H1 (cell line): ENCODE measurements around the gene CEP128. TPM values are rescaled to one million over a fixed set of nuclear protein-coding genes. Genes with fewer than 3 reads are reported as not detected.

Experiments used
- CTCF ChIA-PET: fragments of 300-600 bp; sonication (Branson Sonifier 250); formaldehyde crosslinking; loops from one replicate; lab custom pipeline; 2021; ENCODE audit not compliant: partially characterized antibody; lab: Charles Lee
- POLR2A ChIA-PET: fragments of 300-600 bp; sonication (Branson Sonifier 250); formaldehyde crosslinking; loops from one replicate; lab custom pipeline; 2021; ENCODE audit warnings: inconsistent platforms; ENCODE audit not compliant: partially characterized antibody; lab: Charles Lee
- DNase-seq, 2 experiments: peaks; one replicate each; pipeline versions ENCODE4 v3.0.0 to v3.0.0-alpha.2; 2010 to 2022; ENCODE audit warnings: low spot score in 2 of 2, low read depth in 1 of 2, mixed read lengths in 1 of 2
- FAIRE-seq: peaks from 2 replicates; lab custom pipeline; 2011; peaks lifted over from hg19 to GRCh38; lab: Jason Lieb, UNC
- H2AFZ ChIP-seq: 2 replicates; pipeline ENCODE4 v1.8.1; 2012; ENCODE audit warnings: low read length, inconsistent platforms
- H2AK5ac ChIP-seq: 2 replicates; pipeline ENCODE4 v1.6.1; 2013; ENCODE audit warnings: low read depth, low read length
- H2BK120ac ChIP-seq: replicated peaks from 2 replicates; pipeline ENCODE3; 2013; ENCODE audit warnings: low read depth, low read length, inconsistent platforms
- H2BK12ac ChIP-seq: 2 replicates; pipeline ENCODE4 v1.6.1; 2013; ENCODE audit warnings: low read depth, low read length
- H2BK15ac ChIP-seq: 2 replicates; pipeline ENCODE4 v1.6.1; 2013; ENCODE audit warnings: low read length
- H2BK20ac ChIP-seq: 2 replicates; pipeline ENCODE4 v1.6.1; 2013; ENCODE audit warnings: low read length
- H2BK5ac ChIP-seq: 2 replicates; pipeline ENCODE4 v1.6.1; 2013; ENCODE audit warnings: low read depth, low read length
- H3K14ac ChIP-seq: 2 replicates; pipeline ENCODE4 v1.6.1; 2013; ENCODE audit warnings: inconsistent platforms; ENCODE audit not compliant: insufficient read length
- H3K18ac ChIP-seq: 2 replicates; pipeline ENCODE4 v1.6.1; 2013; ENCODE audit warnings: low read length; ENCODE audit errors: extremely low read depth
- H3K23ac ChIP-seq: 2 replicates; pipeline ENCODE4 v1.6.1; 2013; ENCODE audit warnings: inconsistent platforms; ENCODE audit not compliant: insufficient read length
- H3K23me2 ChIP-seq: 2 replicates; pipeline ENCODE4 v1.6.1; 2013; ENCODE audit warnings: low read depth, low read length
- H3K27ac ChIP-seq: 2 replicates; pipeline ENCODE4 v1.6.1; 2011; ENCODE audit warnings: low read depth, low read length, inconsistent platforms
- H3K27me3 ChIP-seq, 4 experiments: replicated peaks in 1 of 4; 1 replicate in 1 of 4; 2 replicates in 3 of 4; pipeline versions ENCODE4 v1.6.1 to v1.8.1; 2011 to 2013; ENCODE audit warnings: low read length in 3 of 4, mild to moderate bottlenecking in 3 of 4, inconsistent platforms in 2 of 4, mixed read lengths in 2 of 4, moderate library complexity in 1 of 4; ENCODE audit not compliant: control insufficient read depth in 3 of 4, insufficient read depth in 3 of 4; ENCODE audit errors: extremely low read depth in 1 of 4
- H3K36me3 ChIP-seq, 4 experiments: 2 replicates each; pipeline versions ENCODE4 v1.6.1 to v1.8.1; 2011 to 2013; ENCODE audit warnings: mild to moderate bottlenecking in 4 of 4, low read length in 3 of 4, moderate library complexity in 2 of 4, control low read depth in 1 of 4, inconsistent platforms in 1 of 4; ENCODE audit not compliant: insufficient read depth in 4 of 4, control insufficient read depth in 2 of 4
- H3K4ac ChIP-seq: replicated peaks from 2 replicates; pipeline ENCODE3; 2013; ENCODE audit warnings: low read length, low read depth, mixed read lengths, inconsistent platforms; ENCODE audit not compliant: insufficient read length
- H3K4me1 ChIP-seq, 4 experiments: replicated peaks in 1 of 4; 1 replicate in 1 of 4; 2 replicates in 3 of 4; pipeline versions ENCODE4 v1.6.1 to v1.8.1; 2011 to 2013; ENCODE audit warnings: low read length in 3 of 4, inconsistent platforms in 2 of 4, mixed read lengths in 1 of 4; ENCODE audit not compliant: insufficient read depth in 4 of 4, control insufficient read depth in 3 of 4
- H3K4me2 ChIP-seq, 2 experiments: 2 replicates each; pipeline versions ENCODE4 v1.6.1 to v1.8.1; 2011 to 2013; ENCODE audit warnings: low read depth in 2 of 2, low read length in 2 of 2, control low read depth in 1 of 2, inconsistent platforms in 1 of 2, mild to moderate bottlenecking in 1 of 2; ENCODE audit not compliant: insufficient read depth in 1 of 2
- H3K4me3 ChIP-seq, 4 experiments: fragments of 200-600, 300-600 bp in 1 of 4; sonication (generic), shearing (Covaris generic), sonication (Bioruptor Twin) in 1 of 4; 2 replicates each; pipeline versions ENCODE4 v1.5.1 to v1.8.1; 2011 to 2016; ENCODE audit warnings: low read length in 4 of 4, low read depth in 3 of 4, control low read depth in 2 of 4, inconsistent platforms in 2 of 4, mild to moderate bottlenecking in 2 of 4, mixed read lengths in 1 of 4, moderate library complexity in 1 of 4; ENCODE audit not compliant: insufficient read depth in 2 of 4; ENCODE audit errors: extremely low read depth in 1 of 4
- H3K56ac ChIP-seq: replicated peaks from 2 replicates; pipeline ENCODE3; 2013; ENCODE audit warnings: low read depth, mild to moderate bottlenecking, mixed read lengths, low read length, inconsistent platforms; ENCODE audit not compliant: insufficient read length
- H3K79me1 ChIP-seq: 2 replicates; pipeline ENCODE4 v1.6.1; 2013; ENCODE audit warnings: low read depth, low read length, control low read depth
- H3K79me2 ChIP-seq, 2 experiments: 2 replicates each; pipeline versions ENCODE4 v1.6.1 to v1.8.1; 2012 to 2013; ENCODE audit warnings: low read length in 2 of 2, mild to moderate bottlenecking in 2 of 2, inconsistent platforms in 1 of 2; ENCODE audit not compliant: insufficient read depth in 2 of 2, control insufficient read depth in 1 of 2
- H3K9ac ChIP-seq, 4 experiments: replicated peaks in 1 of 4; 1 replicate in 1 of 4; 2 replicates in 3 of 4; pipeline versions ENCODE4 v1.6.1 to v1.8.1; 2011 to 2013; ENCODE audit warnings: low read depth in 3 of 4, low read length in 3 of 4, control low read depth in 2 of 4, mild to moderate bottlenecking in 2 of 4, moderate library complexity in 2 of 4, inconsistent platforms in 1 of 4; ENCODE audit errors: extremely low read depth in 1 of 4
- H3K9me3 ChIP-seq, 2 experiments: 2 replicates each; pipeline versions ENCODE4 v1.6.1 to v1.8.1; 2012 to 2013; ENCODE audit warnings: mild to moderate bottlenecking in 2 of 2, moderate library complexity in 2 of 2, control low read depth in 1 of 2, inconsistent platforms in 1 of 2, low read depth in 1 of 2, low read length in 1 of 2, mixed read lengths in 1 of 2; ENCODE audit not compliant: insufficient read depth in 2 of 2
- H4K20me1 ChIP-seq, 2 experiments: replicated peaks in 1 of 2; 2 replicates each; pipeline versions ENCODE3 to v1.8.1; 2011 to 2013; ENCODE audit warnings: inconsistent platforms in 2 of 2, low read length in 2 of 2, mild to moderate bottlenecking in 1 of 2; ENCODE audit not compliant: insufficient read depth in 2 of 2, control insufficient read depth in 1 of 2
- H4K5ac ChIP-seq: 2 replicates; pipeline ENCODE4 v1.6.1; 2013; ENCODE audit warnings: low read length, low read depth, mixed read lengths, inconsistent platforms; ENCODE audit not compliant: insufficient read length
- H4K8ac ChIP-seq: 2 replicates; pipeline ENCODE4 v1.8.0; 2013; ENCODE audit warnings: mild to moderate bottlenecking, moderate library complexity, low read length, inconsistent platforms; ENCODE audit not compliant: insufficient read depth; ENCODE audit errors: extremely low read depth
- H4K91ac ChIP-seq: replicated peaks from 2 replicates; pipeline ENCODE3; 2013; ENCODE audit warnings: low read length, mixed read lengths, inconsistent platforms; ENCODE audit not compliant: insufficient read length
- ATF2 ChIP-seq: IDR thresholded peaks from 2 replicates; pipeline ENCODE4 v1.6.1; 2012; ENCODE audit warnings: low read length, inconsistent platforms
- CBX8 ChIP-seq: fragments of 300-800, 300-1000 bp; sonication (generic); IDR thresholded peaks from 2 replicates; pipeline ENCODE4 v1.7.1; 2016; ENCODE audit warnings: low read depth, low read length, borderline replicate concordance
- CEBPB ChIP-seq: IDR thresholded peaks from 2 replicates; pipeline ENCODE4 v1.6.1; 2012; ENCODE audit warnings: low read depth, low read length
- HDAC2 ChIP-seq, 2 experiments: fragments of 300-600 bp in 1 of 2; sonication (generic) in 1 of 2; IDR thresholded peaks; 2 replicates each; pipeline ENCODE4 v1.6.1; 2011 to 2012; ENCODE audit warnings: low read depth in 2 of 2, low read length in 2 of 2, mild to moderate bottlenecking in 2 of 2, moderate library complexity in 2 of 2, borderline replicate concordance in 1 of 2, inconsistent platforms in 1 of 2
- JUND ChIP-seq: IDR thresholded peaks from 2 replicates; pipeline ENCODE4 v1.6.1; 2011; ENCODE audit warnings: mild to moderate bottlenecking, improper control_type of control experiment, low read length
- NRF1 ChIP-seq: IDR thresholded peaks from 2 replicates; pipeline ENCODE4 v1.6.1; 2011; ENCODE audit warnings: mild to moderate bottlenecking, low read depth, low read length, improper control_type of control experiment
- POU5F1 ChIP-seq: IDR thresholded peaks from 2 replicates; pipeline ENCODE4 v1.6.1; 2011; ENCODE audit warnings: low read depth, mild to moderate bottlenecking, low read length, moderate library complexity
- RFX5 ChIP-seq: IDR thresholded peaks from 2 replicates; pipeline ENCODE4 v1.6.1; 2011; ENCODE audit warnings: low read depth, low read length, improper control_type of control experiment, borderline replicate concordance
- SAP30 ChIP-seq: fragments of 300-600 bp; sonication (generic); IDR thresholded peaks from 2 replicates; pipeline ENCODE4 v1.7.1; 2012; ENCODE audit warnings: low read length, moderate library complexity, mild to moderate bottlenecking, inconsistent platforms; ENCODE audit not compliant: insufficient read depth, insufficient replicate concordance
- SP1 ChIP-seq: IDR thresholded peaks from 2 replicates; pipeline ENCODE4 v1.6.1; 2011; ENCODE audit warnings: low read depth, low read length
- TBP ChIP-seq: IDR thresholded peaks from 2 replicates; pipeline ENCODE4 v1.6.1; 2011; ENCODE audit warnings: low read depth, low read length, improper control_type of control experiment
- TCF12 ChIP-seq: IDR thresholded peaks from 2 replicates; pipeline ENCODE4 v1.6.1; 2011; ENCODE audit warnings: low read depth, mild to moderate bottlenecking, low read length
- TEAD4 ChIP-seq: IDR thresholded peaks from 2 replicates; pipeline ENCODE4 v1.6.1; 2012; ENCODE audit warnings: low read depth, low read length, inconsistent platforms, mixed read lengths
- YY1 ChIP-seq: IDR thresholded peaks from 2 replicates; pipeline ENCODE4 v1.6.1; 2011; ENCODE audit warnings: low read depth, mild to moderate bottlenecking, low read length
- WGBS, 2 experiments: shearing (Covaris generic) in 1 of 2; methylation state at CpG; one replicate each; pipeline versions ENCODE4 v1.1.6 to v1.1.7; 2013 to 2015; ENCODE audit warnings: low lambda C conversion rate in 2 of 2, mixed read lengths in 2 of 2, inconsistent platforms in 1 of 2, low coverage in 1 of 2, missing lambda C conversion rate in 1 of 2; ENCODE audit not compliant: insufficient replicate concordance in 2 of 2, insufficient coverage in 1 of 2, insufficient read length in 1 of 2; ENCODE audit errors: extremely low coverage in 1 of 2, missing lambda C conversion rate in 1 of 2; 5-methylcytosine and 5-hydroxymethylcytosine counted together
- polyA plus RNA-seq, 7 experiments: library from polyadenylated mRNA; depleted of rRNA in 3 of 7; stranded (reverse) in 5 of 7; unstranded in 2 of 7; fragments of >200 nt in 5 of 7; fragments of 200-250 nt in 2 of 7; gene quantifications; 1 replicate in 5 of 7; 2 replicates in 1 of 7; 4 replicates in 1 of 7; pipeline versions ENCODE4 v1.2.1 to v1.2.3, GENCODE V29; 2011 to 2013; ENCODE audit warnings: missing spikeins in 2 of 7, mixed read lengths in 2 of 7
- total RNA-seq: library from RNA; stranded (reverse); fragmentation: NEBNext Ultra II Directional; extraction: Animal tissue kit (Norgen Biotek cat#: 25700); gene quantifications from 2 replicates; pipeline ENCODE4 v1.2.1, GENCODE V29; 2021

The CEP128 gene
- total and polyA plus RNA-seq, 2 of the 8 experiments (the other 6 are each of a cell fraction or from before 2014, with no cell fraction given) = 1.9 to 17.0 TPM

GRCh38 chr14:80805136-80805535, 136.4 kb downstream of the CEP128 start:
- H3K79me2 ChIP-seq = no peaks in the 10 kb centered on the region
- no peak overlapping the region for H2BK120ac ChIP-seq
- no peak overlapping the region for H2BK20ac ChIP-seq
- no peaks in the 10 kb centered on the region for H3K9me3 ChIP-seq
- no peak overlapping the region for H2AFZ ChIP-seq
- H2BK15ac ChIP-seq = no peak overlapping the region
- CTCF ChIA-PET = no interaction called here
- no peaks in the 10 kb centered on the region for H3K36me3 ChIP-seq
- no peak overlapping the region for H3K9ac ChIP-seq
- no peak overlapping the region for H2BK12ac ChIP-seq
- no peaks in the 10 kb centered on the region for H3K23me2 ChIP-seq
- POLR2A ChIA-PET = no interaction called here
- no peak overlapping the region for H3K4me2 ChIP-seq
- DNase-seq (no peak), FAIRE-seq (no peak)
- H3K4me3 ChIP-seq = no peak overlapping the region
- no peak overlapping the region for H3K14ac ChIP-seq
- peaks cover 4% of the 10 kb centered on the region; the same call in 1 of the 2 replicates for H3K79me1 ChIP-seq
- no peak overlapping the region for H4K5ac ChIP-seq
- H2BK5ac ChIP-seq = no peak overlapping the region
- no peak overlapping the region for H3K56ac ChIP-seq
- 86% methylated on average over 1 of the region's 1 CpG; no CpG with 5 or more reads in 1 of the 2 experiments for WGBS, 2 experiments
- H4K20me1 ChIP-seq = peaks cover 0 to 2% of the 10 kb centered on the region in 2 experiments
- no peaks in the 10 kb centered on the region for H3K4me1 ChIP-seq
- no peak overlapping the region for H4K91ac ChIP-seq
- H3K23ac ChIP-seq = no peak overlapping the region
- no peak overlapping the region for H3K18ac ChIP-seq
- no peak overlapping the region for H2AK5ac ChIP-seq
- H3K27ac ChIP-seq = no peak overlapping the region
- no peak overlapping the region for H4K8ac ChIP-seq
- no peak overlapping the region for H3K4ac ChIP-seq
- H3K27me3 ChIP-seq = no peaks in the 10 kb centered on the region
- TF ChIP-seq TCF12 (no peak), SP1 (no peak), HDAC2 (IDR thresholded peaks at IDR 0.05; ENCODE audit: borderline replicate concordance in 1 of 2, low read depth in 2 of 2, low read length in 2 of 2) (no peak), ATF2 (no peak), TBP (no peak), SAP30 (no peak), POU5F1 (no peak), CEBPB (no peak), TEAD4 (no peak), YY1 (no peak), CBX8 (no peak), RFX5 (no peak), JUND (no peak), NRF1 (no peak)
